Endothelial cell of umbilical vein (primary cell): ENCODE results near the gene ABI3. TPM values are rescaled to one million over a fixed set of nuclear protein-coding genes. Genes with fewer than 3 reads are reported as not detected.

ENCODE experiments used
- BruUV-seq: library from RNA; stranded (reverse); fragments of 400-500 nt; replicated peaks from 2 replicates; lab custom pipeline; 2021; lab: Mats Ljungman, UMichigan
- CTCF ChIA-PET: fragments of 300-600, 350-600 bp; sonication (Branson Sonifier 250); formaldehyde crosslinking; loops from one replicate; lab custom pipeline; 2021; ENCODE audit warnings: antibody characterized with exemption, inconsistent platforms; lab: Charles Lee
- POLR2A ChIA-PET: fragments of 300-600, 350-600 bp; sonication (Branson Sonifier 250); formaldehyde crosslinking; loops from one replicate; lab custom pipeline; 2021; ENCODE audit warnings: antibody characterized with exemption, inconsistent platforms; lab: Charles Lee
- DNase-seq: peaks from one replicate; pipeline ENCODE4 v3.0.0-alpha.2; 2011; ENCODE audit warnings: low read depth, low spot score
- FAIRE-seq: peaks from 2 replicates; lab custom pipeline; 2011; peaks lifted over from hg19 to GRCh38; lab: Jason Lieb, UNC
- H2AFZ ChIP-seq: 2 replicates; pipeline ENCODE4 v1.6.0; 2012; ENCODE audit warnings: low read depth, low read length, control low read depth, inconsistent platforms
- H3K27ac ChIP-seq: 2 replicates; pipeline ENCODE4 v1.5.1; 2011; ENCODE audit warnings: low read depth, mild to moderate bottlenecking, control low read depth, low read length, moderate library complexity; ENCODE audit not compliant: insufficient read depth
- H3K27me3 ChIP-seq, 2 experiments: 2 replicates each; pipeline versions ENCODE4 v1.6.0 to v1.6.1; 2011; ENCODE audit warnings: low read length in 2 of 2, mixed read lengths in 1 of 2; ENCODE audit not compliant: control insufficient read depth in 2 of 2, insufficient read depth in 2 of 2
- H3K36me3 ChIP-seq, 2 experiments: 2 replicates in 1 of 2; 3 replicates in 1 of 2; pipeline ENCODE4 v1.5.1; 2011; ENCODE audit warnings: low read length in 2 of 2, mild to moderate bottlenecking in 1 of 2, moderate library complexity in 1 of 2; ENCODE audit not compliant: control insufficient read depth in 2 of 2, insufficient read depth in 2 of 2; ENCODE audit errors: extremely low read depth in 1 of 2
- H3K4me1 ChIP-seq: 3 replicates; pipeline ENCODE4 v1.5.1; 2011; ENCODE audit warnings: mild to moderate bottlenecking, low read length; ENCODE audit not compliant: control insufficient read depth, insufficient read depth; ENCODE audit errors: extremely low read depth
- H3K4me2 ChIP-seq: 2 replicates; pipeline ENCODE4 v1.6.1; 2011; ENCODE audit warnings: low read length, control low read depth, mixed read lengths; ENCODE audit not compliant: insufficient read depth
- H3K4me3 ChIP-seq, 3 experiments: fragments of 200-600 bp in 1 of 3; sonication (generic), shearing (Covaris generic) in 1 of 3; replicated peaks in 1 of 3; 2 replicates each; pipeline ENCODE4 v1.5.1; 2011 to 2016; ENCODE audit warnings: control low read depth in 3 of 3, low read length in 3 of 3, mild to moderate bottlenecking in 2 of 3, inconsistent platforms in 1 of 3, low read depth in 1 of 3, moderate library complexity in 1 of 3; ENCODE audit not compliant: insufficient read depth in 1 of 3
- H3K79me2 ChIP-seq: 2 replicates; pipeline ENCODE4 v1.6.0; 2012; ENCODE audit warnings: low read length, inconsistent platforms; ENCODE audit not compliant: control insufficient read depth, insufficient read depth
- H3K9ac ChIP-seq: replicated peaks from 2 replicates; pipeline ENCODE3; 2011; ENCODE audit warnings: low read length, control low read depth; ENCODE audit not compliant: insufficient read depth; ENCODE audit errors: extremely low read depth
- H3K9me1 ChIP-seq: replicated peaks from 3 replicates; pipeline ENCODE4 v1.6.0; 2011; ENCODE audit warnings: mild to moderate bottlenecking, low read length; ENCODE audit not compliant: control insufficient read depth, insufficient read depth; ENCODE audit errors: extremely low read depth
- H3K9me3 ChIP-seq: replicated peaks from 2 replicates; pipeline ENCODE4 v1.5.1; 2012; ENCODE audit warnings: low read length, inconsistent platforms; ENCODE audit not compliant: control insufficient read depth, insufficient read depth
- H4K20me1 ChIP-seq: replicated peaks from 2 replicates; pipeline ENCODE3; 2011; ENCODE audit warnings: mild to moderate bottlenecking, low read length; ENCODE audit not compliant: control insufficient read depth, insufficient read depth; ENCODE audit errors: extremely low read depth
- EZH2 ChIP-seq: IDR thresholded peaks from 2 replicates; pipeline ENCODE4 v1.6.1; 2012; ENCODE audit warnings: borderline replicate concordance, low read depth, mild to moderate bottlenecking, moderate library complexity, low read length, inconsistent platforms; ENCODE audit not compliant: severe bottlenecking
- FOS ChIP-seq: IDR thresholded peaks from 2 replicates; pipeline ENCODE4 v1.6.1; 2011; ENCODE audit warnings: mild to moderate bottlenecking, low read length, moderate library complexity, borderline replicate concordance; ENCODE audit not compliant: insufficient read depth
- GATA2 ChIP-seq: IDR thresholded peaks from 2 replicates; pipeline ENCODE4 v1.7.0; 2011; ENCODE audit warnings: low read depth, mild to moderate bottlenecking, moderate library complexity, mixed read lengths, low read length; ENCODE audit not compliant: insufficient read length, insufficient read depth
- JUN ChIP-seq: IDR thresholded peaks from 2 replicates; pipeline ENCODE4 v1.6.1; 2011; ENCODE audit warnings: borderline replicate concordance, low read depth; ENCODE audit not compliant: insufficient read length, insufficient read depth
- MYC ChIP-seq: IDR thresholded peaks from one replicate; pipeline ENCODE4 v1.6.1; 2011; ENCODE audit warnings: mild to moderate bottlenecking, low read depth, low read length
- POLR2A ChIP-seq: IDR thresholded peaks from 2 replicates; pipeline ENCODE4 v1.6.1; 2012; ENCODE audit warnings: low read depth, mild to moderate bottlenecking, control low read depth, low read length
- POLR2AphosphoS5 ChIP-seq: IDR thresholded peaks from 2 replicates; pipeline ENCODE4 v1.6.1; 2012; ENCODE audit warnings: low read depth, mild to moderate bottlenecking, control low read depth, low read length, moderate library complexity; ENCODE audit not compliant: insufficient read depth
- dilution Hi-C: fragments of 300-500 bp; cut with MboI; formaldehyde crosslinking; loops from one replicate; pipeline ENCODE4 v1.15.0; 2019; ENCODE audit warnings: low sequenced_read_pairs; ENCODE audit not compliant: extremely low pct_ligation_motif_present
- intact Hi-C: fragments of 100-400 bp; cut with micrococcal nuclease; formaldehyde crosslinking; loops from one replicate; pipeline ENCODE4 v1.10.0; 2022
- polyA plus RNA-seq, 4 experiments: library from polyadenylated mRNA; depleted of rRNA in 3 of 4; stranded (reverse) in 3 of 4; unstranded in 1 of 4; fragments of >200 nt; gene quantifications; 2 replicates each; pipeline versions ENCODE4 v1.2.1 to v1.2.3, GENCODE V29; 2011 to 2012; ENCODE audit warnings: missing spikeins in 1 of 4
- total RNA-seq: library from RNA; stranded (reverse); gene quantifications from 2 replicates; pipeline ENCODE4 v1.2.3, GENCODE V29; 2021
- TF ChIP-seq, protein P1 (sequence below), 2 donors: IDR thresholded peaks; 1 replicate in 1 of 2; 2 replicates in 1 of 2; pipeline ENCODE4 v1.5.1; 2011; ENCODE audit warnings: low read length in 2 of 2, mild to moderate bottlenecking in 2 of 2, moderate library complexity in 2 of 2, control low read depth in 1 of 2, inconsistent platforms in 1 of 2, low read depth in 1 of 2; ENCODE audit not compliant: insufficient read depth in 1 of 2; ENCODE audit errors: extremely low read depth in 1 of 2
- TF ChIP-seq, protein P2 (sequence below): IDR thresholded peaks from 2 replicates; pipeline ENCODE4 v1.6.1; 2011; ENCODE audit not compliant: insufficient read depth, insufficient read length

The ABI3 gene
- total and polyA plus RNA-seq, 2 donors (not counting 3 experiments of a cell fraction or from before 2014, with no cell fraction given) = 35.2 to 35.5 TPM

DNA sequence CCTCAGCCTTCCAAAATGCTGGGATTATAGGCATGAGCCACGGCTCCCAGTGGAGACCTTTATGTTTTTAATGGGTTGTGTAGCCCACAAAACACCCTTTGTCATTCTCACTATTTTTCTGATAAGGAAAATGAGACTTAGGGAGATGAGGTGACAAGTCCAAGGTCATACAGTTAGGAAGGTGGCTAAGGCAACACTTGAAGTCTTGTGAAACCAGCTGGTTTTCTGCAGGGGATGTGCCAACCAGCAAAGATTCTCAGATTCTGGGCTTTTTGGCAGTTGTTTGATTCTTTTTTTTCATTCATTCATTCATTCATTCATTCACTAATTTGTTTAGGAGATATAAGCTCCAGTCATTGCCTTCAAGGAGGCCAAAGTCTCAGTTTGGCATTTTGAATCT is 30.1 kb downstream of the ABI3 start:
- POLR2A ChIA-PET = no interaction called here
- H3K79me2 ChIP-seq = no peaks in the 10 kb centered on the region
- no peak overlapping the region for H3K4me2 ChIP-seq
- H3K4me1 ChIP-seq = no peaks in the 10 kb centered on the region
- CTCF ChIA-PET = interaction anchor here (1.3 to 1.4 kb wide), 2 partner anchors 13 to 50 kb away, joined by 5 to 9 read pairs; no protein-coding TSS in a partner anchor
- H3K9me3 ChIP-seq = no peaks in the 10 kb centered on the region
- peaks cover 0 to 7% of the 10 kb centered on the region in 2 experiments for H3K27me3 ChIP-seq
- dilution Hi-C loops = no loop called here
- FAIRE-seq (no peak), DNase-seq (no peak)
- no TSS peak for BruUV-seq
- no peaks in the 10 kb centered on the region for H3K9me1 ChIP-seq
- no peak overlapping the region for H2AFZ ChIP-seq
- TF ChIP-seq FOS = no peak
- TF ChIP-seq, protein P1, sequence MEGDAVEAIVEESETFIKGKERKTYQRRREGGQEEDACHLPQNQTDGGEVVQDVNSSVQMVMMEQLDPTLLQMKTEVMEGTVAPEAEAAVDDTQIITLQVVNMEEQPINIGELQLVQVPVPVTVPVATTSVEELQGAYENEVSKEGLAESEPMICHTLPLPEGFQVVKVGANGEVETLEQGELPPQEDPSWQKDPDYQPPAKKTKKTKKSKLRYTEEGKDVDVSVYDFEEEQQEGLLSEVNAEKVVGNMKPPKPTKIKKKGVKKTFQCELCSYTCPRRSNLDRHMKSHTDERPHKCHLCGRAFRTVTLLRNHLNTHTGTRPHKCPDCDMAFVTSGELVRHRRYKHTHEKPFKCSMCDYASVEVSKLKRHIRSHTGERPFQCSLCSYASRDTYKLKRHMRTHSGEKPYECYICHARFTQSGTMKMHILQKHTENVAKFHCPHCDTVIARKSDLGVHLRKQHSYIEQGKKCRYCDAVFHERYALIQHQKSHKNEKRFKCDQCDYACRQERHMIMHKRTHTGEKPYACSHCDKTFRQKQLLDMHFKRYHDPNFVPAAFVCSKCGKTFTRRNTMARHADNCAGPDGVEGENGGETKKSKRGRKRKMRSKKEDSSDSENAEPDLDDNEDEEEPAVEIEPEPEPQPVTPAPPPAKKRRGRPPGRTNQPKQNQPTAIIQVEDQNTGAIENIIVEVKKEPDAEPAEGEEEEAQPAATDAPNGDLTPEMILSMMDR (IDR thresholded peaks at IDR 0.05; ENCODE audit: extremely low read depth in 1 of 2, insufficient read depth in 1 of 2, low read depth in 1 of 2, low read length in 2 of 2) = no peak
- no peak for TF ChIP-seq JUN
- no peak for TF ChIP-seq GATA2
- TF ChIP-seq POLR2AphosphoS5 = no peak
- no peak for TF ChIP-seq MYC
- TF ChIP-seq, protein P2, sequence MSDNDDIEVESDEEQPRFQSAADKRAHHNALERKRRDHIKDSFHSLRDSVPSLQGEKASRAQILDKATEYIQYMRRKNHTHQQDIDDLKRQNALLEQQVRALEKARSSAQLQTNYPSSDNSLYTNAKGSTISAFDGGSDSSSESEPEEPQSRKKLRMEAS = no peak
- no peak for TF ChIP-seq POLR2A
- TF ChIP-seq EZH2 = no peak
- H3K36me3 ChIP-seq = no peaks in the 10 kb centered on the region
- H3K4me3 ChIP-seq = no peak overlapping the region
- H3K27ac ChIP-seq = no peak overlapping the region
- no peaks in the 10 kb centered on the region for H4K20me1 ChIP-seq
- H3K9ac ChIP-seq = no peak overlapping the region
- intact Hi-C loops = no loop called here
